DMS53 treated with DMSO at 0.1 percent for 48 hours (cell line): ENCODE measurements around the gene KCNIP1.
"Not testable (repeated sequence)": the region's sequence is repeated elsewhere in the genome, so short reads cannot be mapped to it uniquely, and the experiment has no call there.

Experiments used
- DNase-seq: peaks from one replicate; lab custom pipeline; 2025; ENCODE audit not compliant: unreplicated experiment; lab: John Stamatoyannopoulos, UW

KCNIP1 gene

GRCh38 chr5:170746075-170746960 is 242.5 kb downstream of the KCNIP1 start:
- DNase-seq = no peak

- no peak for DNase-seq
Observed at GRCh38 chr5:170746961-170747340, 243.1 kb downstream of the KCNIP1 start.

GRCh38 chr5:170747357-170747756 is 243.5 kb downstream of the KCNIP1 start:
- DNase-seq = no peak

GRCh38 chr5:170747851-170748250 is 244.0 kb downstream of the KCNIP1 start:
- DNase-seq = no peak

- DNase-seq = no peak
Observed at GRCh38 chr5:170748951-170749471, 245.2 kb downstream of the KCNIP1 start.

- DNase-seq = no peak
Observed at GRCh38 chr5:170749911-170750431, 246.2 kb downstream of the KCNIP1 start.

- no peak for DNase-seq
Observed at GRCh38 chr5:170750791-170751190, 247.0 kb downstream of the KCNIP1 start.

GRCh38 chr5:170751631-170752030 is 247.8 kb downstream of the KCNIP1 start:
- no peak for DNase-seq

GRCh38 chr5:170752257-170753215 is 248.7 kb downstream of the KCNIP1 start:
- no peak for DNase-seq

GRCh38 chr5:170753311-170753710 is 249.5 kb downstream of the KCNIP1 start:
- DNase-seq = no peak

- not testable (repeated sequence) for DNase-seq
Observed at GRCh38 chr5:170754508-170754907, 250.7 kb downstream of the KCNIP1 start.

GRCh38 chr5:170755679-170756456 is 252.0 kb downstream of the KCNIP1 start:
- peak; percentile 31 for DNase-seq

GRCh38 chr5:170756691-170757090 is 252.9 kb downstream of the KCNIP1 start:
- no peak for DNase-seq

GRCh38 chr5:170757182-170757601 is 253.4 kb downstream of the KCNIP1 start:
- peak; percentile 81 for DNase-seq

GRCh38 chr5:170757669-170758068 is 253.8 kb downstream of the KCNIP1 start:
- no peak for DNase-seq

GRCh38 chr5:170758481-170758880 is 254.7 kb downstream of the KCNIP1 start:
- no peak for DNase-seq

GRCh38 chr5:170760113-170760512 is 256.3 kb downstream of the KCNIP1 start:
- DNase-seq = no peak

GRCh38 chr5:170761048-170761707 is 257.4 kb downstream of the KCNIP1 start:
- no peak for DNase-seq

GRCh38 chr5:170761708-170762066 is 257.9 kb downstream of the KCNIP1 start:
- no peak for DNase-seq

- not testable (repeated sequence) for DNase-seq
Observed at GRCh38 chr5:170762298-170762697, 258.5 kb downstream of the KCNIP1 start.
